Measurements from ENCODE around the gene DNAJC6.
"Not testable (repeated sequence)": the region's sequence is repeated elsewhere in the genome, so short reads cannot be mapped to it uniquely, and the experiment has no call there.

DNAJC6 gene

GRCh38 chr1:65425006-65425405, 115.7 kb downstream of the DNAJC6 start:
- DNase-seq: no peak

DNA sequence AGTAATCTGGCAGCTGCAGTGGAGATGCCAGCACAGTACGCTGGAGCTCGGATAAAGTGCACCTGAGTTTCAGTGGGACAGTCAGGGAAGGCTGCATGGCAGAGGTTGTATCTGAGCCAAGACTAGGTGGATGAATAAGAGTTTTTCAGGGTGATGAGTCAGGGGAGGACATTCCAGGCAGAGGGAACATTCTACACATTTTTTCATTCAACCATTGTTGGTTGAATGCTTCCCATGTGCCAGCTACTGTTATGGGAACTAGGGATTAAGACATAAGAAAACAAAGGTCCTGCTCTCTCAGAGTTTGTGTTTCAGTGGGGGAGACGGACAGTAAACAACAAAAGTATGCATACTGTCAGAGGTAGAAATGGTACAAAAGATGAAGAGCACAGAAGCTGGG, 116.4 kb downstream of the DNAJC6 start:
- DNase-seq: no peak

DNA sequence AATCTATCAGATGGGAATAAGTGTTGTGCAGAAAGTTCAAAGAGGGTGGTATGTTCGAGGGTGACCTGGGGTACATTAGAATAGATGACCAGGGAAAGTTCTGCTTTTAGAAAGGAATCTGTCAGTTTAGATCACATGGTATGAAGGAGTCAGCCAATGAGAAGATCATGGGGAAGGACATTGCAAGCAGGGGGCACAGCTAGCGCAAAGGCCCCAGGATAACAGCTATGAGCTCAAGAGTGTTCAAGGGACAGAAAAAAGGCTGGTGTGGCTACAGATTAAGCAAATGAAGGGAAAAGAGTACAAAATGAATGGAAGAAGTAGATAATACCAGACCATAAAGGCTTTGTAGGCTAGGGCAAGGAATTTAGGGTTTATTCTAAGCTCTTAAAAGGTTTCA, 119.7 kb downstream of the DNAJC6 start:
- no peak for DNase-seq

GRCh38 chr1:65429806-65430205, 120.5 kb downstream of the DNAJC6 start:
- no peak for DNase-seq

DNA sequence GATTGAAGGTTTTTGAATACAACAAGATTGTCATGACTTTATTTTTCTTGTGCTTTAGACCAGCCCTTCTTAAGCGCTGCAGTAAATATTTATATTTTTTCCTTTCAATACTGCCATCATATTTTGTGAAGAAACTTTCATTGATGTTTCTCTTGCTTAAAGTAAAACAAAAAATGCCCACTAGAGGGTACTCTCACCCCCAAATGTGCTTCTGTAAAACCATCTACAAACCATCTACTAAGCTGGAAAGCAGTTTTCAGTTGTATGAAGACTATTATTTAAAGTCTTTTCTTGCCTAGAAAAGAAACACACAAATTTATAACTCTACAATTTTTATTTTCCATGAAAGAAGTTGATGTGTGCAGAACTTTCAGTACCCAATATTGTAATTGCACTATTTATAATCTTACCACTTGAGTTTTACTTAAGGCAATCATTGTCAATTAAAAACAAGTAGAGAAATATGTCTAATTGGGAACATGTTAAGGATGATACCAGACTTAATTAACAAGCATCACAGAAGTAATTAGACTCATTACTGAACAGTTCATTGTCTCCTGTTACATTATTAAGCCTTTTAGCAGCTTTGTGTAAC, 121.9 kb downstream of the DNAJC6 start:
- DNase-seq: peak in 1 of 58 donors; percentile 4

- DNase-seq: no peak
Measured at GRCh38 chr1:65432918-65433317, 123.6 kb downstream of the DNAJC6 start.

GRCh38 chr1:65434255-65434654, 124.9 kb downstream of the DNAJC6 start:
- no peak for DNase-seq

DNA sequence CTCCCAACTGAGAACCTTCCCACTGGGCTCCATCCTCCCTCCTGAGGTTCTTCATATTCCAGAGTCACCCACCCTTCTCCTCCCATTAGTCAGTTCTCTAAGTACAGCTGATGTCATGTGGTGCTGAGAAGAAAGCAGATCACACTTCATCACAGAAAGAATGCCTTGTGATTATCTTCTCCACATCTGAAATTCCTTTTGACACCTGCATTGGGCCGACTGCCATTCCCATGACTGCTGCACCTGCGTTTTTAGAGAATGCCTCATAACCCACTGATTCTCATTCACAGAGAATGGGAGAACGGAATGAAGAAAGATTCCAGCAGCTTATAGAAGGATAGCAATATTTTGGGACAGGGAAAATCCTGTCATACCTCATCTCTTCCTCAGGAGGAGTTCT, 125.4 kb downstream of the DNAJC6 start:
- DNase-seq: no peak

DNA sequence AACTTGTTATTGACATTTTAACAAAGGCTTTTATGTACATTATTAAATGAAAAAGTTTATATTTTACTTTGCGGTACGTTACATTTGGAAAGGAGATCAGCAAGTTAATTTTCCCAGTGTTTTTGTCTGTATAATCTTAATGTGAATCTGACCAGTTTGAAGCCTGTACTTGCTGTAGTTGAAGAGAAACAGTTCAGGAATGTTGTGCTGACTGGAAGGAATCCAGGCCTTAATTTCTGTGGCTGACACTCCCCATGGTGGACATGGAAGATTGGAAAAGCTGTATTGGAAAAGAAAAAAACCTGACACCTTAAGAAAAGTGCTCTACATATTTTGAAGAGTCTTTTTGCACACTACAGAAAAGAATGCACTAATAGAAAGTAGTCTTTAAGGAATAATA, 126.6 kb downstream of the DNAJC6 start:
- DNase-seq: no peak

DNA sequence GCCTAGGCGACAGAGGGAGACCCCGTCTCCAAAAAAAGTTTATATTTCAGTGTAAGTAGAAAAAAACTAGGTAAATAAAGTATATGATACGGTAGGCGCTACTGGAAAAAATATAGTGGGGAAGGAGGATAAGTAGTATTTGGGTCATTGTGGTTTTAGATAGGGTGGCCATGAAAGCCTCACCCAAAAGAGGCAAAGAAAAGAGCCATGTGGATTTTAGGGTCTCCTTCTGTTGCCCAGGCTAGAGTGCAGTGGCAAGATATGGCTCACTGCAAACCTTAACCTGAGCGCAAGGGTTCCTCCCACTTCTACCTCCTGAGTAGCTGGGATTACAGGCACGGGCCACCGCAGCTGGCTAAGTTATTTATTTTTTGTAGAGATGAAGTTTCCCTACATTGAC, 128.3 kb downstream of the DNAJC6 start:
- no peak for DNase-seq

GRCh38 chr1:65440322-65440900, 131.1 kb downstream of the DNAJC6 start:
- DNase-seq: no peak

- DNase-seq: no peak
Measured at GRCh38 chr1:65440915-65441314, 131.6 kb downstream of the DNAJC6 start.

- DNase-seq: no peak
Measured at GRCh38 chr1:65441464-65441863, 132.1 kb downstream of the DNAJC6 start.

GRCh38 chr1:65442442-65442841, 133.1 kb downstream of the DNAJC6 start:
- DNase-seq: no peak

DNA sequence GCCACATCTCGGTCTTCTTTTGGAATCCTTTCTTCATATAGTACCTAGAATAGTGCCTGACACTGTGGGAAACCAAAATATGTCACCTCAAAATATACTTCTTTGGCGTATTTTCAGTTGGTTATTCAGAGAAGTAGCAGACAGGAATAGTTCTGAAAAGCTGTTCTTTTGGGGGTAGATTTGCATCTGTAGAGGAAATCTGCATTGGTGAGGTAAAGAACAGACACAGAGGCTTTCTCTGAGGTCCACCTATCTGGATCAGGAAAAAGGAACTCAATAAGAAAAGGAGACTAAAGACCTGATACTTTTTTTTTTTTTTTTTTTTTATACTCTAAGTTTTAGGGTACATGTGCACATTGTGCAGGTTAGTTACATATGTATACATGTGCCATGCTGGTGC, 134.3 kb downstream of the DNAJC6 start:
- DNase-seq: no peak

- DNase-seq: no peak
Measured at GRCh38 chr1:65444128-65444640, 134.8 kb downstream of the DNAJC6 start.

DNA sequence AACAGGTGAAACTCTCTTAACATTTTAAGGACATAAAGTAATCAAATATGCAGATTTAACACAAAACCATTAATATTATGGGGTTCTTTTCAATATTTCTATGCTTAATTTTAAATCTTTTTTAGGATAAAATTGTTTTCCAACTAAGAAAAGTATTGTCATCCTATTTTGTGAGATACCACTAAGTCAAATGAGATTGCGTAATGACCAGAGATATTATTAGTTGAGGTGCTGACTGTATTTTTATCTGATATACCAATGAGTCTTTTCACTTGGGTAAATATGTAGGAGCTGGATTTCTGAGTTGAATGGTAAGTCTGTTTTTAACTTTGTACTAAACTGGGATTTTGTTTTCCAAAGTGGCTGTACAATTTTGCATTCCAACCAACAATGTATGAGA, 136.5 kb downstream of the DNAJC6 start:
- no peak for DNase-seq

DNA sequence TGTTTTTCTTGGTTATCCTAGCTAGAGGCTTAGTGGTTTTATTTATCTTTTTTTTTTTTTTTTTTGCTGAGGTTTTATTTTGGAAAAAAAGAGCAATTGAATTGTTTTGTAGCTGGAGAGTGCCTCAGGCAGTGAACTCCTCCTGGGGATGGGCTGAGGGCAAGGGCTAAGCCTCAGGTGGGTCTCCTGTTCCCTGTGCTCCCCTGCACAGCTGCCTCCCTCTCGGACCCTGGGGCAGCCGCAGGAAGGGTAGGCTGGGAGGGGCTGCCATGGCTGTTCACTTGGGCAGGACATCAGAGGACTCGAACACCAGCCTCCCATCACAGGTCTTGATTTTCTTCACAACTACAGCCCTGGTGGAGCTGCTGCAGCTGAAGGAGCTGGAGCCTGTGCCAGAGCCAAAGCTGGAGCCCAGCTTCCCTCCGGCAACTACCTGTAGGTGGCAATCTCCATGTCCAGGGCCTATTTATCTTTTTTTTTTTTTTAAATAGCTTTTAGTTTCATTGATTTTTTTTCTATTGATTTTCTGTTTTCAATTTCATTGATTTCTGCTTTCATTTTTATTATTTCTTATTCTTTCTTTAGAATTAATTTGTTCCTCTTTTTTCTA, 140.0 kb downstream of the DNAJC6 start:
- no peak for DNase-seq

DNA sequence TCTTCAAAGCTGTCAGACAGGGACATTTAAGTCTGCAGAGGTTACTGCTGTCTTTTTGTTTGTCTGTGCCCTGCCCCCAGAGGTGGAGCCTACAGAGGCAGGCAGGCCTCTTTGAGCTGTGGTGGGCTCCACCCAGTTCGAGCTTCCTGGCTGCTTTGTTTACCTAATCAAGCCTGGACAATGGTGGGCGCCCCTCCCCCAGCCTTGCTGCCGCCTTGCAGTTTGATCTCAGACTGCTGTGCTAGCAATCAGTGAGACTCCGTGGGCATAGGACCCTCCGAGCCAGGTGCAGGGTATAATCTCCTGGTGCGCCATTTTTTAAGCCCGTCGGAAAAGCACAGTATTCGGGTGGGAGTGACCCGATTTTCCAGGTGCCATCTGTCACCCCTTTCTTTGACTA, 146.3 kb downstream of the DNAJC6 start:
- DNase-seq: not testable (repeated sequence)

- DNase-seq: no peak
Measured at GRCh38 chr1:65456481-65456880, 147.1 kb downstream of the DNAJC6 start.

- DNase-seq: no peak
Measured at GRCh38 chr1:65457868-65458267, 148.5 kb downstream of the DNAJC6 start.

- peak in 3 of 58 donors; percentile 4 to 29 (median 13) for DNase-seq
Measured at GRCh38 chr1:65458730-65459396, 149.5 kb downstream of the DNAJC6 start.

DNA sequence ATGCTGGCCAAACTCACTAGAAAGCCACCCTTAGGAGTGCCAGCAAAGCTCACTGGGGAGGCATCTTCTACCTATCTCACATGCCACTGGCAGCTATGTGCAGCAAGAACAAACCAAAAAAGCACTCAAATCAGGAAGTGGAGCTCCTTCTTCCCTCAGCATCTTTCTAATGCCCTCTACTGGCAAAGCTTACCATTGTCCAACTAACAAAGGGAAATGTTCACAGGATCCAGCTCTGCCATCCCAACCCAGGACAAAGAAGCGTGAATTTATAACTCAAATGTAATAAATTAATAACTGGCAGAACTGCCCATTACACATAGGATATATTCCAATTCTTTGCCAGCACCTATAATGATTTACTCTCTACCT, 150.0 kb downstream of the DNAJC6 start:
- no peak for DNase-seq
